Natural killer cell treated with Interleukin-12 subunit alpha and Interleukin-12 subunit beta and Interleukin-15 and Interleukin-18, amount 100 ng/mL, for 72 hours (primary cell): ENCODE data around the gene CHMP2B. TPM values are rescaled to one million over a fixed set of nuclear protein-coding genes. Genes with fewer than 3 reads are reported as not detected.
"Not testable (repeated sequence)": the region's sequence is repeated elsewhere in the genome, so short reads cannot be mapped to it uniquely, and the experiment has no call there.

Source experiments
- ATAC-seq, 2 donors: fragments of 150-1000 bp; cut with Tn5 transposase in 1 of 2; sonication (Bioruptor Pico), chemical (Tn5 transposase) in 1 of 2; 2 replicates each; pipeline ENCODE4 v1.10.0; 2021
- DNase-seq: peaks from one replicate; pipeline ENCODE4 v3.0.0; 2022; ENCODE audit warnings: low spot score
- H3K27ac Mint-ChIP-seq, 2 donors: 1 replicate in 1 of 2; 2 replicates in 1 of 2; pipeline ENCODE4 v1.8.0; 2022; ENCODE audit warnings: mixed read lengths in 2 of 2, mild to moderate bottlenecking in 1 of 2, moderate library complexity in 1 of 2
- H3K27me3 Mint-ChIP-seq, 2 donors: 1 replicate in 1 of 2; 2 replicates in 1 of 2; pipeline ENCODE4 v1.8.0; 2022; ENCODE audit warnings: mixed read lengths in 2 of 2
- H3K36me3 Mint-ChIP-seq: one replicate; pipeline ENCODE4 v1.8.0; 2022; ENCODE audit warnings: mixed read lengths
- H3K4me1 Mint-ChIP-seq, 2 donors: 1 replicate in 1 of 2; 2 replicates in 1 of 2; pipeline ENCODE4 v1.8.0; 2022; ENCODE audit warnings: low read depth in 2 of 2, mixed read lengths in 2 of 2, mild to moderate bottlenecking in 1 of 2
- H3K4me3 Mint-ChIP-seq: one replicate; pipeline ENCODE4 v1.8.0; 2022; ENCODE audit warnings: mixed read lengths
- H3K9me3 Mint-ChIP-seq: 2 replicates; pipeline ENCODE4 v1.8.0; 2022; ENCODE audit warnings: mixed read lengths
- total RNA-seq, 2 donors: library from RNA; stranded (reverse); gene quantifications; one replicate each; pipeline ENCODE4 v1.2.3, GENCODE V29; 2022

CHMP2B gene
- total RNA-seq, 2 donors from 2014 or later: 29.8 to 29.9 TPM

DNA sequence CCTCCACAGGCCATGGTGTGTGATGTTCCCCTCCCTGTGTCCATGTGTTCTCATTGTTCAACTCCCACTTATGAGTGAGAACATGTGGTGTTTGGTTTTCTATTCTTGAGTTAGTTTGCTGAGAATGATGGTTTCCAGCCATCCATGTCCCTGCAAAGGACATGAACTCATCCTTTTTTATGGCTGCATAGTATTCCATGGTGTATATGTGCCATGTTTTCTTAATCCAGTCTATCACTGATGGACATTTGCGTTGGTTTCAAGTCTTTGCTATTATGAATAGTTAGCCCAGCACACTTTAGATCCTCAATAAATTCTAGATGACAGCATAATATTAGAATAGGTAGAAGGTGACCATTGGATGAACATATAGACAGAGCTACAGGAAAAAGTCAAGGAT, 77.9 kb downstream of the CHMP2B start:
- not testable (repeated sequence) for H3K27me3 Mint-ChIP-seq, H3K4me3 Mint-ChIP-seq, H3K4me1 Mint-ChIP-seq, ATAC-seq, H3K9me3 Mint-ChIP-seq, H3K27ac Mint-ChIP-seq, DNase-seq, H3K36me3 Mint-ChIP-seq

Other genes with a start within 250 kb of the CHMP2B start
- gene VGLL3, start 236.2 kb upstream of the CHMP2B start, total RNA-seq: not detected
- not detected for gene POU1F1, start 49.3 kb downstream of the CHMP2B start, total RNA-seq